Measurements from ENCODE around the gene DDX1.
A peak's percentile ranks its signal among the peaks of the same experiment; 100 is the strongest.
"Not testable (repeated sequence)": the region's sequence is repeated elsewhere in the genome, so short reads cannot be mapped to it uniquely, and the experiment has no call there.

The DDX1 gene

DNA sequence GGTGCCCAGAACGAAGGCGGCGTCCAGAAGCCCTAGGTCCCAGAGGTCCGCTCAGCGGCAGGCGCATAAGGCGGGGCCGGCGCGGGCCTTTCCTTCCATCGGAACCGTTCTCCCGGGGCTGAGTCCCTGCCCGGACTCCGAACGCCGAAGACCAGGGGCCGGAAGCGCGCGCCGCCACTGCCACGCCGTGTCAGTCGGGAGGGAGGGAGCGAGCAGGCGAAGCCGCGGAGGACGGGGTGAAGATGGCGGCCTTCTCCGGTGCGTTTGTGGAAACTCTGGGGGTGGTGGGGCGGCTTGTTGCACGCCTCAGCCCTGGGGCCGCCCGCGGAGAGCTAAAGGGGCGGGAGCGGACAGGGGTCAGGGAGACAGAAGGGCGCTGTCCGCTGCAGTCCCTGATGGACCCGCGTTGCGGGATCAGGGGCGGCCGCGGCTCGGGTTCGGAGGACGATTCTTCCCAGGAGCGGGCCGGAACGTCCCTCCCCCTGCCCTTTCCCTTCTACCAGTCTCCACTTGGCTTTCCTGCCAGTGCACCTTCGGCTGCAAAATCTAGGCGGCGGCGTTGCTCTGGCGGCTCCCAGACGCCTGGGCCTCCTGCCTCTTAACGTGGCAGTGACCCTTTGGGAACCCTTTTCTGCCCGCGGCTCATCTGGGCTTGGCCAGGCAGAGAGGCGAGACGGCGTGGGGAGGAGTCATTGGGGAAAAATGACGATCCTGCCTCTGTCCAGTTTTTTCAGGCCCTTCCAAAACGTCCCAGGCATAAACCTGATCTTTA lies at the start of gene DDX1:
Gene DDX1, plus strand, starts transcription at position 177 of the 772 bp plus-strand sequence. Its CDS starts 66 bp downstream, at position 243.
- peak; percentile 89 to 91 for DNase-seq (ENCODE audit: low read depth in 2 of 2)
- TF ChIP-seq CTCF (IDR thresholded peaks at IDR 0.05; ENCODE audit: low read depth, low read length), result no peak

DNA sequence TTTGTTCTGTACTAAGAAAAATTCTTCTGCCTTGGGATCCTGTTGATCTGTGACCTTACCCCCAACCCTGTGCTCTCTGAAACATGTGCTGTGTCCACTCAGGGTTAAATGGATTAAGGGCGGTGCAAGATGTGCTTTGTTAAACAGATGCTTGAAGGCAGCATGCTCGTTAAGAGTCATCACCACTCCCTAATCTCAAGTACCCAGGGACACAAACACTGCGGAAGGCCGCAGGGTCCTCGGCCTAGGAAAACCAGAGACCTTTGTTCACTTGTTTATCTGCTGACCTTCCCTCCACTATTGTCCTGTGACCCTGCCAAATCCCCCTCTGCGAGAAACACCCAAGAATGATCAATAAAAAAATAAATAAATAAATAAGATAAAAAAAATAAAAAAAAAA lies 49.4 kb upstream of the DDX1 start:
- DNase-seq (ENCODE audit: low read depth in 2 of 2); H3K4me3 ChIP-seq (replicated peaks in 1 of 2; ENCODE audit: low read depth in 2 of 2, low read length in 2 of 2): not testable (repeated sequence)

More for the DNA sequence above, at the start of gene DDX1:
- peak within 1 kb of the TSS; percentile 94 to 95 for H3K4me3 ChIP-seq (replicated peaks in 1 of 2; ENCODE audit: low read depth in 2 of 2, low read length in 2 of 2)

DNA sequence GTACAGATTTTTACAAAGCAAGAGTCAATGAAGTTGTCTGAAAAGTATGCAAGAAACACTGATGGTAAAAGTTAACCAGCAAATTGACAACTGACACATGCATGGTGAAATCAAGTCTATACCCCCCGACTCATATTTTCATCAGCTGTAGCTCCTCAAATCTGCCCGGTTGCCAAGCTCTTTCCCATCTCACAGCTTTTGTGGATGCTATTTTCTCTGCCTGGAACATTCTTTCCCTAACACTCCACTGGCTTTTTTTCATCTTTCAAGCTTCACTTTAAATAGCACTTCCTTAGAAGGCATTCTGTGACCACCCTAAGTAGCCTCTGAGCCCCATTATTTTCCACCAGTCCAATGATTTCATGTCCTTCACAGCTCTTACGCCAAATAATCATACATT lies 48.6 kb upstream of the DDX1 start:
- DNase-seq (ENCODE audit: low read depth in 2 of 2), result no peak
- no peak for TF ChIP-seq CTCF (IDR thresholded peaks at IDR 0.05; ENCODE audit: low read depth, low read length)
- H3K4me3 ChIP-seq (replicated peaks in 1 of 2; ENCODE audit: low read depth in 2 of 2, low read length in 2 of 2), result no peak overlapping the region

GRCh38 chr2:15543541-15543940 lies 48.1 kb upstream of the DDX1 start:
- TF ChIP-seq CTCF (IDR thresholded peaks at IDR 0.05; ENCODE audit: low read depth, low read length), result no peak

DNA sequence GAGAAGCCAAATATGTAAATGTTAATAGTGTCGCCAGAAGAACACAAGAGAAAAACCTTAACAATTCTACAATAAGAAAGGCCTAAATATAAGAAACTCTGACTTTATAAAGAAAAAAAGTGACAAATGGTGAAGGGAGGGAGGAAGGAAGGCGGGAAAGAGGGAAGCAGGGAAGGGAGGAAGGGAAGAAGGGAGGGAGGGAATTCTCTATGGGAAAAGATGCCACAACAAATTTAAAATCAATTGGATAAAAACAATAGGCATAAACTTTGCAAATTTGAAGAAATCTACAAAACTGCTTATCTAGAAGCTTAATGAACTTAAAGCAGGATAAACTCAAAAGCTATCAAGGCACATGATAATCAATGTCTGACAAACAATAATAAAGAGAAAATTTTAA lies 47.4 kb upstream of the DDX1 start:
- DNase-seq (ENCODE audit: low read depth in 2 of 2), result no peak
- no peak overlapping the region for H3K4me3 ChIP-seq (replicated peaks in 1 of 2; ENCODE audit: low read depth in 2 of 2, low read length in 2 of 2)
- no peak for TF ChIP-seq CTCF (IDR thresholded peaks at IDR 0.05; ENCODE audit: low read depth, low read length)

More at GRCh38 chr2:15543541-15543940, 48.1 kb upstream of the DDX1 start:
- DNase-seq (ENCODE audit: low read depth in 2 of 2), result no peak
- H3K4me3 ChIP-seq (replicated peaks in 1 of 2; ENCODE audit: low read depth in 2 of 2, low read length in 2 of 2), result no peak overlapping the region

- no peak overlapping the region for H3K4me3 ChIP-seq (replicated peaks in 1 of 2; ENCODE audit: low read depth in 2 of 2, low read length in 2 of 2)
- DNase-seq (ENCODE audit: low read depth in 2 of 2), result no peak
- TF ChIP-seq CTCF (IDR thresholded peaks at IDR 0.05; ENCODE audit: low read depth, low read length), result no peak
Observed at GRCh38 chr2:15546297-15547098, 45.2 kb upstream of the DDX1 start.
